Aorta (tissue), 5 donors: ENCODE data around the gene PSPN. TPM values are rescaled to one million over a fixed set of nuclear protein-coding genes. Genes with fewer than 3 reads are reported as not detected.

Source experiments
- ATAC-seq: fragments of 200-7000 bp; cut with Tn5 transposase; one replicate; pipeline ENCODE4 v1.9.1; 2022; ENCODE audit warnings: moderate library complexity; ENCODE audit not compliant: low FRiP score
- DNase-seq, 2 donors: peaks; one replicate each; pipeline ENCODE4 v3.0.0-alpha.2; 2020
- H3K27ac ChIP-seq, 2 donors: one replicate each; pipeline ENCODE4 v1.5.1; 2013; ENCODE audit warnings: low read length in 2 of 2, mild to moderate bottlenecking in 2 of 2, moderate library complexity in 2 of 2, control low read depth in 1 of 2, inconsistent platforms in 1 of 2, low read depth in 1 of 2
- H3K27me3 ChIP-seq, 2 donors: one replicate each; pipeline ENCODE4 v1.6.1; 2013; ENCODE audit warnings: control low read depth in 1 of 2, low read length in 1 of 2, mild to moderate bottlenecking in 1 of 2, moderate library complexity in 1 of 2; ENCODE audit not compliant: insufficient read depth in 2 of 2, control insufficient read depth in 1 of 2
- H3K36me3 ChIP-seq, 2 donors: one replicate each; pipeline ENCODE4 v1.6.1; 2013; ENCODE audit warnings: control low read depth in 1 of 2, low read length in 1 of 2, mild to moderate bottlenecking in 1 of 2; ENCODE audit not compliant: insufficient read depth in 2 of 2, control insufficient read depth in 1 of 2
- H3K4me1 ChIP-seq, 2 donors: one replicate each; pipeline ENCODE4 v1.6.1; 2013; ENCODE audit warnings: low read length in 2 of 2, control low read depth in 1 of 2, mild to moderate bottlenecking in 1 of 2, moderate library complexity in 1 of 2; ENCODE audit not compliant: insufficient read depth in 2 of 2, control insufficient read depth in 1 of 2
- H3K4me3 ChIP-seq, 2 donors: one replicate each; pipeline ENCODE4 v1.5.1; 2013; ENCODE audit warnings: low read length in 2 of 2, control low read depth in 1 of 2, mild to moderate bottlenecking in 1 of 2
- H3K9me3 ChIP-seq: one replicate; pipeline ENCODE4 v1.6.1; 2013; ENCODE audit warnings: mild to moderate bottlenecking, low read length; ENCODE audit not compliant: control insufficient read depth
- WGBS, 2 donors: extraction: QIAGEN DNeasy Blood & Tissue Kit; methylation state at CpG; one replicate each; pipeline ENCODE4 v1.1.7; 2013; 5-methylcytosine and 5-hydroxymethylcytosine counted together
- intact Hi-C, 2 donors: fragments of 100-400 bp; cut with DNase I; formaldehyde crosslinking; loops; one replicate each; pipeline versions ENCODE4 v1.14.2 to v1.15.0; 2022
- long read RNA-seq, 2 donors: library from polyadenylated mRNA; unstranded; transcript quantifications; one replicate each; pipeline ENCODE4 v2.0.0, GENCODE V29; 2020 to 2021
- polyA plus RNA-seq, 2 donors: library from polyadenylated mRNA; stranded (reverse); fragments of 200-250 nt; gene quantifications; one replicate each; pipeline ENCODE4 v1.2.3, GENCODE V29; 2013
- total RNA-seq, 2 donors: library from RNA; stranded (reverse); fragmentation: NEBNext Ultra II Directional; extraction: Animal tissue kit (Norgen Biotek cat#: 25700); gene quantifications; one replicate each; pipeline ENCODE4 v1.2.1, GENCODE V29; 2021
- donor health status: healthy with polysubstance abuse.
- donor health status: Bipolar disorder and iron deficiency.
- donor health status: DM: no; HTN: no; CAD: no.
- donor health status: DM: no; HTN: no; CAD: no.
- donor health status: DM: yes; HTN: yes; CAD: no.

PSPN gene, protein sequence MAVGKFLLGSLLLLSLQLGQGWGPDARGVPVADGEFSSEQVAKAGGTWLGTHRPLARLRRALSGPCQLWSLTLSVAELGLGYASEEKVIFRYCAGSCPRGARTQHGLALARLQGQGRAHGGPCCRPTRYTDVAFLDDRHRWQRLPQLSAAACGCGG
- total RNA-seq (1 to 10 TPM; 1.0 to 2.2 TPM), polyA plus RNA-seq (1 to 10 TPM in 1 of 2 donors, under 1 TPM in 1; 0.95 to 1.1 TPM)
- long read RNA-seq, donor 1: 0 reads
- long read RNA-seq, donor 2, partial matches to known transcripts: 0 of 2 reads
- long read RNA-seq, donor 2, other reads (novel, unspliced or antisense): 0 of 2 reads

DNA sequence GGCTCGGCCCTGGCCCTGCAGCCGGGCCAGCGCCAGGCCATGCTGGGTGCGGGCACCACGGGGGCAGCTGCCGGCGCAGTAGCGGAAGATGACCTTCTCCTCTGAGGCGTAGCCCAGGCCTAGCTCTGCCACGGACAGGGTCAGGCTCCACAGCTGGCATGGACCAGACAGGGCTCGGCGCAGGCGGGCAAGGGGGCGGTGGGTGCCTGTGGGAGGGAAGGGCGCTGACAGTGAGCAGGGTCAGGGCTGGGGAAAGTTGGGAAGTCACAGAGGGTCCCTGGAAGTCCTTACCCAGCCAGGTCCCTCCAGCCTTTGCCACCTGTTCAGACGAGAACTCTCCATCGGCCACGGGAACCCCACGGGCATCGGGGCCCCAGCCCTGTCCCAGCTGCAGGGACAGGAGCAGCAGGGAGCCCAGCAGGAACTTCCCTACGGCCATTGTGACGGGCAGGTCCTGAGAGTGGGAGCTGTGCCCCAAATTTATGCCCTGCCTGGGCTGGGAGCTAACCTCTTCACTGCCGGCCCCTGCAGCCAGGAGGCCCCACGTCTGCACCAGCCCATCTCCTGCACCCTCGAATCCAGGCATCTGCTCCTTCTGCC is at the start of gene PSPN:
Gene PSPN, minus strand, starts transcription at position 523 of the 600 bp plus-strand sequence. Its CDS starts 84 bp downstream, at position 439.
- Histone ChIP-seq H3K4me3 (no peak within 1 kb of the TSS), H3K27ac (no peak within 1 kb of the TSS), H3K9me3 (no peaks in the 10 kb centered on the region), H3K4me1 (no peaks in the 10 kb centered on the region), H3K36me3 (peaks cover 0 to 8% of the 10 kb centered on the region in 2 donors), H3K27me3 (no peaks in the 10 kb centered on the region)
- no peak for ATAC-seq
- 84 to 85% methylated on average over 25 of the region's 25 CpGs for WGBS, 2 donors
- intact Hi-C loops: no loop called here
- no peak for DNase-seq

DNA sequence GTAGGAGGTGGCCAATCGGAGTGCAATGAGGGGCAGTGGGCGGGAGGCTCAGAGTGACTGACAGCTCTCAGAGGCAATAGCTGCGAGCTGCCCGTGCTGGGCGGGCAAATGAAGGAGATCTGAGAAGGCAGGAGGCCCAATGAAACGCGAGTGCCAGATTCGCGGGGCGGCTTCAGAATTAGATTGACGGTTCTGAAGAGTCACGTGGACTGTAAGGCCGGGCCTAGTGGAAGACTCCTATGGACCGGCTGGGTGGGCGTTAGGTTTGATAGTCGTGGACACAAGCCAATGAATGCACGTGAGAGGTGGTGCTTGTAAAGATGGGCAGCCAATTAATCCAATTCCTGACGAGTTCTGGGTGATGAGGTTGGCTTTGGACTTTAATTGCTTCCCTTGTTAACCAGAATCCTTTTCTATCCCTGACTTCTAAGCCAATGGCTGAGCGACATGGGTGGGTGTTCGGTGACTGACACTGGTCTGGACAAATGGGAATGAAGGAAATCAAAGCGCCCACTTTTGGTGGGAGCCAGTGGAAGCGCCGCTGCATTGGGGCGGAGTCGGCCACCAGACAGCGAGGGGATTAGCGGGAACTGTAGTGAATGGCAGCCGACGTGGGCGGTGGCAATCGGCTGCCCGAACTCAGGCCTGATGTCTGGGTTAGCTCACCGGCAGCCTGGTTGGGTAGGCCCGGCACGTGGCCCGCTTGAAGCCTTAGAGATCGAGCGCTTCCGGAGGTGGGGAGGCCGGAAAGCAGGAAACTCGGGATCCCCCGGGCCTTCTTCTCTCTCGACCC is 49.4 kb upstream of the PSPN start:
- DNase-seq (peak; percentile 99 to 100), ATAC-seq (peak; percentile 97)
- Histone ChIP-seq H3K36me3 (no peaks in the 10 kb centered on the region), H3K9me3 (no peaks in the 10 kb centered on the region), H3K27me3 (no peaks in the 10 kb centered on the region), H3K27ac (peak overlapping the region in 1 of 2 donors; percentile 34), H3K4me1 (no peaks in the 10 kb centered on the region), H3K4me3 (no peak overlapping the region)
- 5 to 6% methylated on average over 43 of the region's 43 CpGs for WGBS, 2 donors
- intact Hi-C loops: loop anchor here (1.0 to 2.0 kb wide), 3 partner anchors 32 to 52 kb away; partner anchors contain the start of genes ALKBH7 (in 1 of the 2), GTF2F1 (in 1 of the 2) and SLC25A23 (in 1 of the 2)

DNA sequence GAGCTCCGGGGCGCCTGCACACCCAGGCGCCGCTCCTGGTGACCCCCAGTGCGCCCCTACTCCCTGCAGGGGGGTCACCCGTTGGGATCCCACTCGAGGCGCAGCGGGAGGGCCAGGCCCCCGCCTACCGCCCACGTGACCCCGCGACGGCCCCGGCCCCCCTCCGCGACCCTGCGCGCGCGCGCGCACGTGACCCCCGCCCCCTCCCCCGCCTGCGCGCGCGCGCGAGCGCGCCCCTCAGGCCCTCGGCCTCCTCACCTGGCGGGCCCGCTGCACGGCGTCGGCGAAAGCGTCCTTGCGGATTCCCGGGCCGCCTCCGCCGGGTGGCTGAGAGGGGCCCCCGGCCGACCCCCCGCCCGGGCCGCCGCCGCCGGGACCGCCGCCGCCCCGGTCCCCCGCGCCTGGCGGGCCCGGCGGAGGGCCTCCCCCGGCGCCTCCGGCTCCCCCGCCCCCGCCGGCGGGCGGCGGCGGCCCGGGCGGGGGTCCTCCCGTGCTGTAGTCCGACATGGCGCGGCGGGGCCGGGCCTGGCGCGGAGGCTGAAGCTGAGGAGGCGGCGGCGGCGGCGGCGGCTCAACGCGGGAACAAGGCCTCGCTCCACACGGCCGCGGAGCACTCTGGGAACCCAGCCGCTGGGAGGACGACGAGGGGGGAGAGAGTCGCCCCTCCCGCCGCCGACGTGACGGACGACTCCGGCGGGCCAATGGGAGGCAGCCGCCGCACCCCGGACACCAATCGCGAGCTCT is 48.6 kb upstream of the PSPN start, which contains the start of gene KHSRP:
Gene KHSRP, minus strand, starts transcription at position 617 of the 744 bp plus-strand sequence. Its CDS starts 110 bp downstream, at position 507.
- H3K9me3 ChIP-seq: no peaks in the 10 kb centered on the region
- H3K4me1 ChIP-seq: no peaks in the 10 kb centered on the region
- intact Hi-C loops: loop anchor here (2.0 kb wide), 2 partner anchors 34 to 52 kb away; partner anchors contain the start of genes ALKBH7 (in 1 of the 2) and SLC25A23 (in 1 of the 2)
- no peaks in the 10 kb centered on the region for H3K36me3 ChIP-seq
- ATAC-seq: no peak
- H3K4me3 ChIP-seq: peak within 1 kb of the TSS; percentile 87 to 94
- DNase-seq: peak in 1 of 2 donors; percentile 79
- H3K27ac ChIP-seq: peak within 1 kb of the TSS; percentile 34 to 53
- no peaks in the 10 kb centered on the region for H3K27me3 ChIP-seq
- WGBS, 2 donors: 0 to 1% methylated on average over 61 to 114 of the region's 114 CpGs

DNA sequence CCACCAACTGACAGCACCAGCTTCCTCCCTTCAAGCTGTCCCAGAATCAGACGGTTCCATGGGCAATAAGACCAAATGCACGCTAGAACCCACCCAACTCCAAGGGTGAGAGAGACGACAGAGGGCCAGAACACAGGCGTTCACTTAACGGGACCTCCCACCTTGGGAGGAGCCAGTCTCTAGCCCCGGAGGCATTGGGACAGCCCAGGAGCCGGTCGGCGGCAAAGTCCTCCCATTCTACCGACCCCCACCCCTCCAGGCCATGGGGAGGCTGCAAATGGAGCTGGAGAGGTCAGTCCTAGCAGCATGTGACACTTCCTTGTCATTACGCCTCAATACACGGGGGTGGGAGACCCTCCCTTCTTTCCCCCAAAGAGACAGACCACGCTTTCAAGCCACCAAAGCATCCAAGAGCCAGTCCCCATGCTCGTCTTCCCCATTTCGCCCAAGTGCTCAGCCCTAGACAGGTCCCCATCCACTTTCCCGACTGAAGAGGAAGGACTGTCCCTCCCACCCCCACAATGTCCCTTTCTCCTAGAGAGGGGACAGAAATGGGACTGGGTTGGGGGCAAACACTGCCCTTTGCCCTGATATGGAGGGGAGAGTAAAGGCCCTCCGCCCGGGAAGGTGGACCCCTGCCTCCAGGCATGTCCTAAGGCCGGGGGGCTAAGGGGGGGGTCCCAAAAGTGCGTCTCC is 47.9 kb upstream of the PSPN start:
- WGBS, 2 donors: 0 to 2% methylated on average over 20 of the region's 20 CpGs
- no peak overlapping the region for H3K27ac ChIP-seq
- no peaks in the 10 kb centered on the region for H3K4me1 ChIP-seq
- DNase-seq (peak; percentile 67 to 81), ATAC-seq (no peak)
- peak overlapping the region; percentile 87 to 94 for H3K4me3 ChIP-seq
- H3K36me3 ChIP-seq: peaks cover 0 to 3% of the 10 kb centered on the region in 2 donors
- intact Hi-C loops: loop anchor here (2.0 kb wide), 2 partner anchors 35 to 51 kb away; partner anchors contain the start of genes ALKBH7 (in 1 of the 2) and SLC25A23 (in 1 of the 2)
- H3K9me3 ChIP-seq: no peaks in the 10 kb centered on the region
- H3K27me3 ChIP-seq: no peaks in the 10 kb centered on the region

DNA sequence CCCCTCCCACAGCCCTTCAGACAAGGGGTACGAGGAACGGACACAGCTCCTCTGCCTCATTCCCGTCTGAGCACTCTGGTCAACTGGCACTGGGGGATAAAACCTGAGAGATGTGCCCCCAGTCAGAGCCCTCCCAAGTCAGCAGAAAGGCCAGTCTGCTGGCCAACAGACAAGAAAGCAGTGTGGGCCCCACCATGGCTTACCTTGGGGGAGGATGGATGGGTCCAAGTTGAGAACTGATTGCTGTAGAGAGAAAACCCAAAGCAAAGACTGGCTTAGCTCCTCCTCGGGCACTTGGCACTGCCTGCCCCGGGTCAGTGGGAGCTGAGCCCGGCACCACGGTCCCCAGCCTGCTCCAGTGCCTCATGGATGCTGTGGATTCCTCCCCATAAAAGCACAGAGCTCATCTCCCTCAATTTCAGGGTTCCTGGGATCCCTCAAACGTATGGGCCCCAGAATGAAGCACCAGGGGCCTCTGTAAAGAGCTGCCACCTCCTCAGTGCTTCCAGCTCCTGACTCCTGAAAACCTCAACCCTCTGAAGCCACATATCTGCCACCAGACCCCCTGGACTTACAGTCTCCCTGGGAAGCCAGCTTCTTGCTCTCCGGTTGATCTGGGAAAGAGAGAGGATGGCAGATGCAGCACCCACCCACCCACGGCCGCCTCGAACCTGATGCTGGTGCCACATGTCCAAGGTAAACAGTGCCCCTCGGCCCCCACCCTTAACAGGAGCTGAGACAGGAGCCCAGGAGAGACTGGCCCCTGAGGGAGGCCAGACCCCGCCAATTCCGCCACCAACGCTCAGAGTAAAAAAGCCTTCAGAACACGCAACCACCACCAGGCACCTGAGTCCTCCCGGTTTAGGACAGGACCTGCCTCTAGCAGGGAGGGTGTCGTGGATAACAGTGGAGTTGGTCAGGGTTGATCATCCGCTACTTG is 45.6 kb upstream of the PSPN start:
- 63 to 67% methylated on average over 19 to 20 of the region's 20 CpGs for WGBS, 2 donors
- no peak for ATAC-seq
- no peak for DNase-seq
- H3K27me3 ChIP-seq: no peaks in the 10 kb centered on the region
- peaks cover 0 to 11% of the 10 kb centered on the region in 2 donors for H3K36me3 ChIP-seq
- H3K4me1 ChIP-seq: no peaks in the 10 kb centered on the region
- intact Hi-C loops: no loop called here
- H3K27ac ChIP-seq: no peak overlapping the region
- no peaks in the 10 kb centered on the region for H3K9me3 ChIP-seq
- H3K4me3 ChIP-seq: no peak overlapping the region

DNA sequence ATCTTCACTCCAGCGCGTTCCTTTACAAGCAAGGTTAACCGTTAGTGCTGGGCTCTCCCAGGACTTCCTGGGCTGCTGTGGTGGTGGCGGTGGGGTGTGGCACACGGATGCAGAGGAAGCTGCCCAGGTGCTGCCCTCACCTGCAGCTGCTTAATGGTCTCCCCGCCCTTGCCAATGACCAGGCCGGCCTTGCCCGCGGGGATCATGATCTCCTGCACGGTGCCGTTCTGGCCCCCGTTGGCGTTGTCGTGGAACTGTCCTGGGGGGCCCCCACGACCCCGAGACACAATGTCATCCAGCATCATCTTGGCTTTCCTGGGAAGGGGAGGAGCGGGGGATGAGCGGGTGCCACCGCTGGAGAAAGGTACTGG is 42.8 kb upstream of the PSPN start:
- WGBS, 2 donors: 90 to 91% methylated on average over 19 of the region's 19 CpGs
- no peaks in the 10 kb centered on the region for H3K4me1 ChIP-seq
- ATAC-seq (no peak), DNase-seq (no peak)
- peaks cover 0 to 21% of the 10 kb centered on the region in 2 donors for H3K36me3 ChIP-seq
- H3K9me3 ChIP-seq: no peaks in the 10 kb centered on the region
- intact Hi-C loops: no loop called here
- no peaks in the 10 kb centered on the region for H3K27me3 ChIP-seq
- no peak overlapping the region for H3K27ac ChIP-seq
- no peak overlapping the region for H3K4me3 ChIP-seq
